PC-3 (cell line): ENCODE results near the gene GRIN2A. TPM values are rescaled to one million over a fixed set of nuclear protein-coding genes. Genes with fewer than 3 reads are reported as not detected.

Experiments used
- ATAC-seq: fragments of 200-7000 bp; cut with Tn5 transposase; 2 replicates; pipeline ENCODE4 v1.9.1; 2020; ENCODE audit warnings: mild to moderate bottlenecking, moderate library complexity
- BruUV-seq: library from RNA; stranded (reverse); fragments of 400-500 nt; replicated peaks from 2 replicates; lab custom pipeline; 2021; lab: Mats Ljungman, UMichigan
- CTCF ChIA-PET: fragments of 300-600 bp; sonication (Branson Sonifier 250); formaldehyde crosslinking; loops from one replicate; lab custom pipeline; 2022; ENCODE audit warnings: antibody characterized with exemption; lab: Charles Lee
- POLR2A ChIA-PET: fragments of 300-600 bp; sonication (Branson Sonifier 250); formaldehyde crosslinking; loops from one replicate; lab custom pipeline; 2022; ENCODE audit warnings: antibody characterized with exemption; ENCODE audit not compliant: unreplicated experiment; lab: Charles Lee
- DNase-seq: peaks from one replicate; pipeline ENCODE4 v3.0.0-alpha.2; 2015
- H2AFZ ChIP-seq: fragments of 300-600 bp; sonication (generic); 2 replicates; pipeline ENCODE4 v1.6.0; 2016; ENCODE audit warnings: antibody characterized with exemption, low read length
- H3F3A ChIP-seq: fragments of 300-600 bp; sonication (generic); one replicate; pipeline ENCODE4 v1.6.0; 2017; ENCODE audit warnings: antibody characterized with exemption, low read length, control low read depth, mild to moderate bottlenecking; ENCODE audit not compliant: unreplicated experiment
- H3K27ac ChIP-seq: fragments of 300-600 bp; sonication (generic); 2 replicates; pipeline ENCODE4 v1.5.1; 2016; ENCODE audit warnings: mild to moderate bottlenecking, low read length
- H3K27me3 ChIP-seq: fragments of 300-600 bp; sonication (generic); 2 replicates; pipeline ENCODE4 v1.6.1; 2016; ENCODE audit warnings: low read length, mixed read lengths
- H3K36me3 ChIP-seq: fragments of 300-600 bp; sonication (generic); 2 replicates; pipeline ENCODE4 v1.6.1; 2016; ENCODE audit warnings: low read depth, mixed run types, low read length, mixed read lengths
- H3K4me1 ChIP-seq: fragments of 300-600 bp; sonication (generic); 2 replicates; pipeline ENCODE4 v1.5.1; 2016; ENCODE audit warnings: low read length; ENCODE audit not compliant: insufficient read depth
- H3K4me2 ChIP-seq: fragments of 300-600 bp; sonication (generic); 2 replicates; pipeline ENCODE4 v1.6.0; 2016; ENCODE audit warnings: low read length
- H3K4me3 ChIP-seq: fragments of 300-600 bp; sonication (generic); 2 replicates; pipeline ENCODE4 v1.5.1; 2016; ENCODE audit warnings: mild to moderate bottlenecking, low read length, mixed read lengths
- H3K79me2 ChIP-seq: fragments of 300-600 bp; sonication (generic); 2 replicates; pipeline ENCODE4 v1.6.1; 2017; ENCODE audit warnings: low read length, mixed read lengths
- H3K9ac ChIP-seq: fragments of 300-600 bp; sonication (generic); 2 replicates; pipeline ENCODE4 v1.6.0; 2016; ENCODE audit warnings: mild to moderate bottlenecking, low read length
- H3K9me2 ChIP-seq: fragments of 300-600 bp; sonication (generic); replicated peaks from 2 replicates; pipeline ENCODE4 v1.6.1; 2016; ENCODE audit warnings: mixed run types, low read length, mixed read lengths
- H3K9me3 ChIP-seq: fragments of 300-600 bp; sonication (generic); 2 replicates; pipeline ENCODE4 v1.6.1; 2016; ENCODE audit warnings: low read length, mixed read lengths
- H4K20me1 ChIP-seq: fragments of 300-600 bp; sonication (generic); 2 replicates; pipeline ENCODE4 v1.6.1; 2016; ENCODE audit warnings: low read length, mixed read lengths
- EZH2 ChIP-seq: fragments of 300-600 bp; sonication (generic); IDR thresholded peaks from one replicate; pipeline ENCODE4 v1.6.1; 2017; ENCODE audit warnings: antibody characterized with exemption, mild to moderate bottlenecking, low read length; ENCODE audit not compliant: unreplicated experiment
- EZH2phosphoT487 ChIP-seq: fragments of 300-600 bp; sonication (generic); IDR thresholded peaks from 2 replicates; pipeline ENCODE4 v1.6.1; 2018; ENCODE audit warnings: mild to moderate bottlenecking, antibody characterized with exemption, low read length, borderline replicate concordance
- intact Hi-C: fragments of 100-400 bp; cut with micrococcal nuclease; formaldehyde crosslinking; loops from 2 replicates; pipeline ENCODE4 v1.9.0; 2023
- total RNA-seq: library from RNA; depleted of rRNA; stranded (reverse); fragments of >200 nt; gene quantifications from 2 replicates; pipeline ENCODE4 v1.2.3, GENCODE V29; 2014
- TF ChIP-seq, protein P1 (sequence below): fragments of 300-600 bp; sonication (generic); conservative IDR thresholded peaks from 2 replicates; pipeline ENCODE4 v1.5.1; 2017; ENCODE audit warnings: antibody characterized with exemption, low read depth, mild to moderate bottlenecking, low read length

Gene GRIN2A
- total RNA-seq, 1 experiment from 2014 or later: 0.04 TPM

DNA sequence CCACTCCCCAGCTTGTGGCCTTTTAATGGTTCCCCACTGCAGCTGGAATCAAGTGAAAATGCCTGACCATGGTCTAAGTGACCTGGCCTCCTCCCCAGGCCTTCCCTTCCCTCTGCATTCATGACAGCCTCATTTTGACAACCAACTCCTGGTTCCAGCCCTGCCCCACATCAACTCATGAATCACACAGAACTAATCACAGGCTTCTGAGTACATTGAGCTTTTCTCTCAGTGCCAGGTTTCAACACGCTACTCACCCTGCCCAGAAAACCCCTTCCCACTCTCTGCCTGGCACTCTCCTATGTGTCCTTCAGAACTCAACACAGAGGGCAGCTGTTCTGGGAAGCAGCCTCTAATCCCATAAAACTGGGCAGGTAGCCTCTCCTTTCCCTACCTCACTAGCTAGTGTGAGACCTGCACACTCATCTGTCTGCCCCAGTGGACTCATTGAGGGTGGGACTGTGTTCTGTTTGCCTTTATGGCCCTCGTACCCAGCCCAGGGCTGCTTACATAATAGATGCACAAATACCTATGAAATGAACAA lies 313.6 kb downstream of the GRIN2A start:
- ATAC-seq (no peak), DNase-seq (no peak)
- Histone ChIP-seq H2AFZ (no peak overlapping the region), H3K9me2 (no peaks in the 10 kb centered on the region), H3F3A (no peaks in the 10 kb centered on the region), H4K20me1 (no peaks in the 10 kb centered on the region), H3K27ac (no peak overlapping the region), H3K79me2 (no peaks in the 10 kb centered on the region), H3K9ac (no peak overlapping the region), H3K4me1 (peaks cover 5% of the 10 kb centered on the region; the same call in 1 of the 2 replicates), H3K9me3 (no peaks in the 10 kb centered on the region), H3K36me3 (no peaks in the 10 kb centered on the region), H3K27me3 (0 out of 2 replicates have a peak, but pooled peaks cover under 1% of the 10 kb centered on the region), H3K4me3 (no peak overlapping the region), H3K4me2 (no peak overlapping the region)
- intact Hi-C loops: no loop called here
- BruUV-seq: no TSS peak
- ChIA-PET POLR2A (no interaction called here), CTCF (no interaction called here)
- no peak for TF ChIP-seq EZH2
- TF ChIP-seq, protein P1, sequence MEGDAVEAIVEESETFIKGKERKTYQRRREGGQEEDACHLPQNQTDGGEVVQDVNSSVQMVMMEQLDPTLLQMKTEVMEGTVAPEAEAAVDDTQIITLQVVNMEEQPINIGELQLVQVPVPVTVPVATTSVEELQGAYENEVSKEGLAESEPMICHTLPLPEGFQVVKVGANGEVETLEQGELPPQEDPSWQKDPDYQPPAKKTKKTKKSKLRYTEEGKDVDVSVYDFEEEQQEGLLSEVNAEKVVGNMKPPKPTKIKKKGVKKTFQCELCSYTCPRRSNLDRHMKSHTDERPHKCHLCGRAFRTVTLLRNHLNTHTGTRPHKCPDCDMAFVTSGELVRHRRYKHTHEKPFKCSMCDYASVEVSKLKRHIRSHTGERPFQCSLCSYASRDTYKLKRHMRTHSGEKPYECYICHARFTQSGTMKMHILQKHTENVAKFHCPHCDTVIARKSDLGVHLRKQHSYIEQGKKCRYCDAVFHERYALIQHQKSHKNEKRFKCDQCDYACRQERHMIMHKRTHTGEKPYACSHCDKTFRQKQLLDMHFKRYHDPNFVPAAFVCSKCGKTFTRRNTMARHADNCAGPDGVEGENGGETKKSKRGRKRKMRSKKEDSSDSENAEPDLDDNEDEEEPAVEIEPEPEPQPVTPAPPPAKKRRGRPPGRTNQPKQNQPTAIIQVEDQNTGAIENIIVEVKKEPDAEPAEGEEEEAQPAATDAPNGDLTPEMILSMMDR: no peak
- TF ChIP-seq EZH2phosphoT487: no peak

DNA sequence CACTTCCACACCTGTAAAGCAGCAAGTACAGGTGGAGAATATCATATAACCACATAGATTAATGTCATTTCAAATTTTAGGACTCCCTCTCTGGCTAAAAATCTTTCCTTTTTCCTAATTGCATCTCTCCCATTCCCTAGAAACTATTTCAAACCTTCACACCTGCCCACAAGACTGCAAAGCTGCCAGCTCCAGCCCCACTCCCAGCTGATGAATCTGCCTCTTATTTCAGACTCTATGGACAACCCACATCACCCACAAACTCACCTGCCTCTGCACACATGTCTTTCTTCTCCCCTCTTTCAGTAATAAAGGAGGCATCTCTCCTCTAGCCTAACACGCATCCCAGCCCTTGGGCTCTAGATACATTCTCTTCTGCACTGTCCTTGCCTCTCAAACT lies 315.1 kb downstream of the GRIN2A start:
- ChIA-PET POLR2A (no interaction called here), CTCF (no interaction called here)
- Histone ChIP-seq H4K20me1 (no peaks in the 10 kb centered on the region), H3K9ac (no peak overlapping the region), H3K4me2 (no peak overlapping the region), H3K36me3 (no peaks in the 10 kb centered on the region), H3K9me3 (no peaks in the 10 kb centered on the region), H3K4me3 (no peak overlapping the region), H3K27ac (no peak overlapping the region), H2AFZ (no peak overlapping the region), H3K79me2 (no peaks in the 10 kb centered on the region), H3K9me2 (no peaks in the 10 kb centered on the region), H3F3A (no peaks in the 10 kb centered on the region), H3K27me3 (0 out of 2 replicates have a peak, but pooled peaks cover 9% of the 10 kb centered on the region), H3K4me1 (peaks cover 5% of the 10 kb centered on the region; the same call in 1 of the 2 replicates)
- TF ChIP-seq, protein P1: no peak
- no peak for TF ChIP-seq EZH2phosphoT487
- TF ChIP-seq EZH2: no peak
- DNase-seq (no peak), ATAC-seq (no peak)
- no TSS peak for BruUV-seq
- intact Hi-C loops: no loop called here

GRCh38 chr16:9864461-9864860 lies 317.8 kb downstream of the GRIN2A start:
- no peaks in the 10 kb centered on the region for H3K79me2 ChIP-seq
- H3K36me3 ChIP-seq: no peaks in the 10 kb centered on the region
- H3K27ac ChIP-seq: no peak overlapping the region
- BruUV-seq: no TSS peak
- H4K20me1 ChIP-seq: no peaks in the 10 kb centered on the region
- peaks cover 19% of the 10 kb centered on the region; the same call in 1 of the 2 replicates for H3K27me3 ChIP-seq
- intact Hi-C loops: no loop called here
- H3K9me3 ChIP-seq: no peaks in the 10 kb centered on the region
- TF ChIP-seq EZH2 (no peak), EZH2phosphoT487 (no peak)
- TF ChIP-seq, protein P1: no peak
- no peak for DNase-seq
- ChIA-PET POLR2A (no interaction called here), CTCF (no interaction called here)
- no peaks in the 10 kb centered on the region for H3K9me2 ChIP-seq
- no peak overlapping the region for H3K9ac ChIP-seq
- H3K4me1 ChIP-seq: no peaks in the 10 kb centered on the region
- H3F3A ChIP-seq: no peaks in the 10 kb centered on the region
- ATAC-seq: no peak
- H3K4me3 ChIP-seq: no peak overlapping the region
- H3K4me2 ChIP-seq: no peak overlapping the region
- H2AFZ ChIP-seq: no peak overlapping the region
